Esophagus squamous epithelium (tissue), 5 donors: ENCODE measurements around the gene SLC25A46. TPM values are rescaled to one million over a fixed set of nuclear protein-coding genes. Genes with fewer than 3 reads are reported as not detected.

Experiments used
- DNase-seq: peaks from one replicate; lab custom pipeline; 2025; lab: John Stamatoyannopoulos, UW
- H3K27ac ChIP-seq, 4 donors: fragments of 200-600 bp; sonication (generic); one replicate each; pipeline ENCODE4 v1.5.1; 2016 to 2019; ENCODE audit warnings: mild to moderate bottlenecking in 1 of 4
- H3K27me3 ChIP-seq, 4 donors: fragments of 200-600 bp; sonication (generic); 1 replicate in 3 of 4; 2 replicates in 1 of 4; pipeline versions ENCODE4 v1.5.1 to v1.6.0; 2017 to 2021; ENCODE audit warnings: antibody characterized with exemption in 1 of 4
- H3K36me3 ChIP-seq, 3 donors: fragments of 200-600 bp; sonication (generic); one replicate each; pipeline ENCODE4 v1.5.1; 2016 to 2019
- H3K4me1 ChIP-seq, 3 donors: fragments of 200-600 bp; sonication (generic); one replicate each; pipeline ENCODE4 v1.5.1; 2017 to 2019
- H3K4me3 ChIP-seq, 4 donors: fragments of 200-600 bp; sonication (generic); 1 replicate in 3 of 4; 2 replicates in 1 of 4; pipeline ENCODE4 v1.5.1; 2016 to 2019; ENCODE audit warnings: mild to moderate bottlenecking in 2 of 4, moderate library complexity in 1 of 4
- H3K9me3 ChIP-seq, 3 donors: fragments of 200-600 bp; sonication (generic); one replicate each; pipeline ENCODE4 v1.5.1; 2016 to 2019
- POLR2A ChIP-seq, 4 donors: fragments of 450-650 bp; IDR thresholded peaks; one replicate each; pipeline ENCODE4 v1.6.1; 2017; ENCODE audit warnings: antibody characterized with exemption in 4 of 4, mild to moderate bottlenecking in 4 of 4, moderate library complexity in 3 of 4
- WGBS, 2 donors: methylation state at CpG; one replicate each; pipeline ENCODE4 v1.1.5; 2018; 5-methylcytosine and 5-hydroxymethylcytosine counted together
- intact Hi-C: fragments of 100-400 bp; cut with DNase I; formaldehyde crosslinking; loops from one replicate; pipeline ENCODE4 v1.15.0; 2022
- total RNA-seq, 4 donors: library from RNA; depleted of rRNA; stranded (reverse); fragments of >200 nt; gene quantifications; one replicate each; pipeline ENCODE4 v1.1.0, GENCODE V29; 2016
- TF ChIP-seq, protein P1 (sequence below), 6 experiments: fragments of 450-650 bp in 4 of 6; fragments of 200-600 bp in 2 of 6; sonication (generic) in 2 of 6; IDR thresholded peaks; one replicate each; pipeline ENCODE4 v1.5.1; 2016 to 2019; ENCODE audit warnings: antibody characterized with exemption in 6 of 6, mild to moderate bottlenecking in 4 of 6, moderate library complexity in 4 of 6
- donor health status: DM: yes; HTN: yes; CAD: no.

SLC25A46 gene
- total RNA-seq, 4 donors from 2014 or later: 24.6 to 56.0 (median 49.0) TPM

DNA sequence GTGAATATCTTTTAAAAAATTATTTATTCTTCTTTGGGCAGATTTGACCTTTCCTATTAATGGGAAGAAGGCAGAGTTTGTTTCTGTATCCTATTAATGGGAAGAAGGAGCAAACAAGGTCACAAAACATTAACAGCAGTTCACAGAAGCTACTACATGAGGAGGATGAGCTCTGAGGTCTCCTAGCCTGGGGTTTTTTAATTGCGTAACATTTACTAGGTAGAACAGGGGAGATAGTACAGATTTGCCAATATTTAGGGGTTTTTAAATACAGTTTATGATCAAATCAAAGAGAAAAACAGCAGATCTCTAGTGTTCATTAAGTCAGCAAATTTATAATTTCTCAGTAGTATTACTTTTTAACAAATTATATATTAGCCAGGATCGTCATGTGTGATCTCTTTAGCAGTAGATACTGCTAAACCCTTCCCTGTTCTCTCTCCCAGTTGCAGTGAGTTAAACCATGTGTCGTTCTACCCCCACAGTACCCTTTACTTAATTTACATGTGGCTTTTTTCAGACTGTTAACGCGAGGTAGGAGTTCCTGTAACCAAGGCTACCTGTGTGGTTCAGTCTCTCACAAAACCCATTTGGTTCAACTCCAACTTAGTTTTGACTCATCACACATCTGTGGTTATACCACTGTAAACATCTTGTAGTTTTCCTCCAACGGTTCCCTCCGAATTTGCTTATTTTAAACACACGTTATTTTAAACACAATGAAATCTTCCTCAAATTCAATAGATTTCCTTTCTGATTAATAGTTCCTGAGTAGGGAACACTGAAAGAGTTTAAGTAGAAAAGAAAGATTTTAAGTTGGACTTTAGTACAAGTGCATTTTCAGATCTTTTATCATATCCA, 13.3 kb downstream of the SLC25A46 start:
- intact Hi-C loops: no loop called here
- Histone ChIP-seq H3K27me3 (no peaks in the 10 kb centered on the region), H3K4me1 (no peaks in the 10 kb centered on the region), H3K36me3 (peaks cover 0 to 74% (median 13%) of the 10 kb centered on the region in 3 donors), H3K4me3 (no peak overlapping the region), H3K9me3 (no peaks in the 10 kb centered on the region), H3K27ac (no peak overlapping the region)
- DNase-seq: no peak
- 47 to 60% methylated on average over 8 of the region's 8 CpGs for WGBS, 2 donors
- TF ChIP-seq, protein P1, sequence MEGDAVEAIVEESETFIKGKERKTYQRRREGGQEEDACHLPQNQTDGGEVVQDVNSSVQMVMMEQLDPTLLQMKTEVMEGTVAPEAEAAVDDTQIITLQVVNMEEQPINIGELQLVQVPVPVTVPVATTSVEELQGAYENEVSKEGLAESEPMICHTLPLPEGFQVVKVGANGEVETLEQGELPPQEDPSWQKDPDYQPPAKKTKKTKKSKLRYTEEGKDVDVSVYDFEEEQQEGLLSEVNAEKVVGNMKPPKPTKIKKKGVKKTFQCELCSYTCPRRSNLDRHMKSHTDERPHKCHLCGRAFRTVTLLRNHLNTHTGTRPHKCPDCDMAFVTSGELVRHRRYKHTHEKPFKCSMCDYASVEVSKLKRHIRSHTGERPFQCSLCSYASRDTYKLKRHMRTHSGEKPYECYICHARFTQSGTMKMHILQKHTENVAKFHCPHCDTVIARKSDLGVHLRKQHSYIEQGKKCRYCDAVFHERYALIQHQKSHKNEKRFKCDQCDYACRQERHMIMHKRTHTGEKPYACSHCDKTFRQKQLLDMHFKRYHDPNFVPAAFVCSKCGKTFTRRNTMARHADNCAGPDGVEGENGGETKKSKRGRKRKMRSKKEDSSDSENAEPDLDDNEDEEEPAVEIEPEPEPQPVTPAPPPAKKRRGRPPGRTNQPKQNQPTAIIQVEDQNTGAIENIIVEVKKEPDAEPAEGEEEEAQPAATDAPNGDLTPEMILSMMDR (IDR thresholded peaks at IDR 0.05): no peak
- TF ChIP-seq POLR2A (IDR thresholded peaks at IDR 0.05): no peak

DNA sequence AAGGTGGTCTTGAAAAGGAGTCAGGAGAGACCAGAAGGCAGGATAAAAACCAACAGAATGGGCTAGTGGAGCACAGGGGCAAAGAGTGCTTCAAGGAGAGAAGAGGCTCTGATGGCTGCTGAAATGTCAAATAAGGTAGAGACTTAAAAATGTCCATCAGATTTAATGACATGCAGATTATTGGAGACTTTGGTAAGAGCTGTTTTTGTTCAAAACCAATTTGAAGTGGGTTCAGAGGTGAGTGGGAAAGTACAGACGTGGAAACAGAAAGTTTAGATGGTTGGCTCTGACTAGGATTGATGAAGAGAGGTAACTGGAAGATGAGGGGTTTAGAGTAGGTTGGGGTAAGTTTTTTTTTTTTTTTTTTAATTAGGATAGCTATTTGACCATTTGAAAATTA, 14.1 kb downstream of the SLC25A46 start:
- WGBS, 2 donors: 48 to 85% methylated on average over 1 of the region's 1 CpG
- Histone ChIP-seq H3K27ac (no peak overlapping the region), H3K27me3 (no peaks in the 10 kb centered on the region), H3K36me3 (peaks cover 0 to 68% (median 7%) of the 10 kb centered on the region in 3 donors), H3K4me3 (no peak overlapping the region), H3K4me1 (no peaks in the 10 kb centered on the region), H3K9me3 (no peaks in the 10 kb centered on the region)
- intact Hi-C loops: no loop called here
- no peak for DNase-seq
- TF ChIP-seq, protein P1 (IDR thresholded peaks at IDR 0.05): no peak
- TF ChIP-seq POLR2A (IDR thresholded peaks at IDR 0.05): no peak

DNA sequence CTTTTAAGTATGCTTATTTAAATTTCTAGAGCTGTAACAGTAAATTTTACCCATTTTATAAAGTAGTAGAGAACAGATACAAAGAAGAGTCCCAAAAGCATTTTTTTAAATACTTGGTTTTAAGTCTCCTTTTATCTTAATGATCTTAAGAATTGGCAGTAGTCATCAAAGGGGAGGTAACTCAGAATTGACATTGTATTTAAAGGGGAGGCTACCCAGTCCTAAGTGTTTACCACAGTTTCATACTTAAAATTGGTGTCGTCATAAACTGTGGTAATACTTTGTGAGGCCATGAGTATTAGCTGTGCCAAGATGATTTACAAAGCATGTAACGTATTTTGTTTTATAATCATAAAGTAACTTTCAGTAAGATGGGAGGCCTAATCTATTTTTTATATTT, 14.8 kb downstream of the SLC25A46 start:
- Histone ChIP-seq H3K27me3 (no peaks in the 10 kb centered on the region), H3K4me1 (no peaks in the 10 kb centered on the region), H3K27ac (no peak overlapping the region), H3K36me3 (peaks cover 3 to 68% (median 4%) of the 10 kb centered on the region in 3 donors), H3K4me3 (no peak overlapping the region), H3K9me3 (no peaks in the 10 kb centered on the region)
- DNase-seq: no peak
- no peak for TF ChIP-seq POLR2A (IDR thresholded peaks at IDR 0.05)
- TF ChIP-seq, protein P1 (IDR thresholded peaks at IDR 0.05): no peak
- intact Hi-C loops: no loop called here
- 84 to 88% methylated on average over 2 of the region's 2 CpGs for WGBS, 2 donors

DNA sequence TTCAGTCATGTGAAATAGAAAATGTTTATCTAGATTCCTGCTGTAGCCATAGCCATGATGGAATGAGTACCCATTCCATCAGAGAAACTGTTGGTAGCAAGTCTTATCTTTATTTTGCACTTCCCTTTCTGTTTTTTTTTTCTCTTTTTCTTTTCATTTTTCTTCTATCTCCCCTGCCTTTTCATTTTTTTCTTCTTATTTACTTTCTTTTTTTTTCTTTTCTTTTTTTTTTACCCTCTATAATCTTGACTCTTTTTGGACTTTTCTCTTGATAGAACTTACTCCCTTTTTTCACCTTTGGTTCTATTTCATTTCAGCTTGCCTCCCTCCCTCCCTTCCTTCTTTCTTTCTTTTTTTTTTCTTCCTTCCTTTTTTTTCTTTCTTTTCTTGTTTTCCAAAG, 15.4 kb downstream of the SLC25A46 start:
- H3K36me3 ChIP-seq: peaks cover 4 to 67% (median 4%) of the 10 kb centered on the region in 3 donors
- H3K9me3 ChIP-seq: no peaks in the 10 kb centered on the region
- no peaks in the 10 kb centered on the region for H3K27me3 ChIP-seq
- intact Hi-C loops: no loop called here
- H3K4me3 ChIP-seq: no peak overlapping the region
- H3K27ac ChIP-seq: no peak overlapping the region
- H3K4me1 ChIP-seq: no peaks in the 10 kb centered on the region
- TF ChIP-seq, protein P1 (IDR thresholded peaks at IDR 0.05): no peak
- no peak for TF ChIP-seq POLR2A (IDR thresholded peaks at IDR 0.05)
- no peak for DNase-seq

DNA sequence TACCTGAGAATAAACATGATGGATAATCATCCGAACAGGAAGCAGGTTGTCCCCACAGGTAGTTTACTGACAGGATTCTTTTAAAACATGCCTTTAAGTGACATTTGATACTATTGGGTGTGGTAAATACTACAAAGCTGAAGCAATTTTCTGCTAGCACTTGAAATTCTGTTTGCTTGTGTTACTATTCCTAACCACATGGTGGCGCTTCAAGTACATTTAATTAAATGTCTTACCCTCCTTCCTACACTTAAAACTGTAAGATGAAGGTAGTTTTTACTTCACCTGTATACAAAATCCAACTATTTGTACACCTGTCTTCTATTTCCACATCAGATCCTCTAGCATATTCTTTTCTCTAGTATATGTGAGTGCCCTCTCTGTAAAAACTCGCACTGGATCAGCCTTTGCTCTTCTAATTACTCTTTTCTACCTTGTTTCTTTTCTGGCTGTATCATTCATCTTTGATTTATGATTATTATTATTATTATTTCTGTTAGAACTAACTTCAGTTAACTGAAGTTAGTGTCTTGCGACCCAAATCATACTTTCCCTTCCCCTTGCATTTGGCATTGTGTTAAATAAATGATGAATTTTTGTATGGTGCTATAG, 18.4 kb downstream of the SLC25A46 start:
- Histone ChIP-seq H3K9me3 (no peaks in the 10 kb centered on the region), H3K27me3 (no peaks in the 10 kb centered on the region), H3K27ac (no peak overlapping the region), H3K4me3 (no peak overlapping the region), H3K4me1 (no peaks in the 10 kb centered on the region), H3K36me3 (peaks cover 4 to 75% (median 12%) of the 10 kb centered on the region in 3 donors)
- intact Hi-C loops: no loop called here
- WGBS, 2 donors: 42% methylated on average over 4 of the region's 4 CpGs
- no peak for TF ChIP-seq POLR2A (IDR thresholded peaks at IDR 0.05)
- TF ChIP-seq, protein P1 (IDR thresholded peaks at IDR 0.05): peak; percentile 33 to 78 (median 65)
- no peak for DNase-seq
